HG02610 (cell line): Measurements from ENCODE around the gene UXS1.
A peak's percentile ranks its signal among the peaks of the same experiment; 100 is the strongest.

Experiments used
- ATAC-seq: cut with Tn5 transposase; IDR thresholded peaks from one replicate; pipeline ENCODE4 v1.9.1; 2021; ENCODE audit warnings: mild to moderate bottlenecking, moderate library complexity; ENCODE audit not compliant: unreplicated experiment

The UXS1 gene

GRCh38 chr2:106161938-106162820 lies 31.9 kb downstream of the UXS1 start:
- no peak for ATAC-seq

- no peak for ATAC-seq
These were observed 32.8 kb downstream of the UXS1 start for GRCh38 chr2:106161341-106161740.

GRCh38 chr2:106160786-106161261 lies 33.3 kb downstream of the UXS1 start:
- ATAC-seq = peak; percentile 49

GRCh38 chr2:106159866-106160785 lies 34.0 kb downstream of the UXS1 start:
- ATAC-seq = peak; percentile 61

GRCh38 chr2:106158871-106159270 lies 35.2 kb downstream of the UXS1 start:
- ATAC-seq = no peak

GRCh38 chr2:106158131-106158530 lies 36.0 kb downstream of the UXS1 start:
- ATAC-seq = no peak

GRCh38 chr2:106157416-106157815 lies 36.7 kb downstream of the UXS1 start:
- no peak for ATAC-seq

GRCh38 chr2:106156305-106157296 lies 37.5 kb downstream of the UXS1 start:
- no peak for ATAC-seq

- ATAC-seq = no peak
These were observed 40.3 kb downstream of the UXS1 start for GRCh38 chr2:106153781-106154180.

GRCh38 chr2:106147665-106148064 lies 46.4 kb downstream of the UXS1 start:
- peak; percentile 77 for ATAC-seq

- peak; percentile 31 for ATAC-seq
These were observed 46.9 kb downstream of the UXS1 start for GRCh38 chr2:106147159-106147558.

- ATAC-seq = no peak
These were observed 49.3 kb downstream of the UXS1 start for GRCh38 chr2:106144621-106145331.

GRCh38 chr2:106143495-106144215 lies 50.4 kb downstream of the UXS1 start:
- no peak for ATAC-seq

GRCh38 chr2:106142683-106143082 lies 51.4 kb downstream of the UXS1 start:
- ATAC-seq = no peak

- ATAC-seq = peak; percentile 50
These were observed 53.2 kb downstream of the UXS1 start for GRCh38 chr2:106140913-106141312.

GRCh38 chr2:106140113-106140512 lies 54.0 kb downstream of the UXS1 start:
- ATAC-seq = no peak

- ATAC-seq = peak; percentile 31
These were observed 54.7 kb downstream of the UXS1 start for GRCh38 chr2:106139238-106139935.

- ATAC-seq = peak; percentile 28
These were observed 55.4 kb downstream of the UXS1 start for GRCh38 chr2:106138543-106139237.
